HEK293 (cell line): Measurements from ENCODE around the gene PNMA1.

ENCODE experiments used
- ATF2 ChIP-seq: fragments of 450-650 bp; formaldehyde crosslinking; IDR thresholded peaks from 2 replicates; pipeline ENCODE4 v1.5.1; 2016; ENCODE audit warnings: missing biosample characterization, missing genetic modification characterization, low read depth
- EGR2 ChIP-seq: fragments of 450-650 bp; formaldehyde crosslinking; IDR thresholded peaks from 2 replicates; pipeline ENCODE4 v1.5.1; 2016; ENCODE audit warnings: low read depth, missing biosample characterization, missing genetic modification characterization
- HOXA7 ChIP-seq: sonication (generic); formaldehyde crosslinking; IDR thresholded peaks from 2 replicates; pipeline ENCODE4 v1.8.1; 2022; ENCODE audit warnings: missing genetic modification reagents, borderline replicate concordance
- IKZF3 ChIP-seq: fragments of 450-650 bp; IDR thresholded peaks from 2 replicates; pipeline ENCODE4 v1.5.0; 2018; ENCODE audit warnings: missing biosample characterization, mild to moderate bottlenecking, missing genetic modification characterization, moderate library complexity
- INSM2 ChIP-seq: fragments of 450-650 bp; formaldehyde crosslinking; IDR thresholded peaks from 2 replicates; pipeline ENCODE4 v1.5.1; 2016; ENCODE audit warnings: missing biosample characterization, missing genetic modification characterization
- KLF8 ChIP-seq: fragments of 450-650 bp; formaldehyde crosslinking; IDR thresholded peaks from 2 replicates; pipeline ENCODE4 v1.5.1; 2016; ENCODE audit warnings: missing biosample characterization, missing genetic modification characterization
- PBX3 ChIP-seq: sonication (generic); formaldehyde crosslinking; IDR thresholded peaks from 2 replicates; pipeline ENCODE4 v1.8.1; 2022; ENCODE audit warnings: mild to moderate bottlenecking, moderate library complexity, missing genetic modification reagents
- REPIN1 ChIP-seq: fragments of 450-650 bp; formaldehyde crosslinking; IDR thresholded peaks from 2 replicates; pipeline ENCODE4 v1.5.1; 2017; ENCODE audit warnings: missing biosample characterization, missing genetic modification characterization, low read depth
- SCRT1 ChIP-seq: fragments of 450-650 bp; formaldehyde crosslinking; IDR thresholded peaks from 2 replicates; pipeline ENCODE4 v1.5.1; 2016; ENCODE audit warnings: missing biosample characterization, missing genetic modification characterization, borderline replicate concordance
- WT1 ChIP-seq: fragments of 450-650 bp; formaldehyde crosslinking; IDR thresholded peaks from 2 replicates; pipeline ENCODE4 v1.5.1; 2016; ENCODE audit warnings: missing biosample characterization, missing genetic modification characterization
- ZBTB1 ChIP-seq: fragments of 450-650 bp; formaldehyde crosslinking; IDR thresholded peaks from 2 replicates; pipeline ENCODE4 v1.5.1; 2016; ENCODE audit warnings: missing biosample characterization, missing genetic modification characterization
- ZBTB44 ChIP-seq: fragments of 450-650 bp; IDR thresholded peaks from 2 replicates; pipeline ENCODE4 v1.5.1; 2018; ENCODE audit warnings: missing biosample characterization, mild to moderate bottlenecking, missing genetic modification characterization
- ZFHX2 ChIP-seq: fragments of 450-650 bp; formaldehyde crosslinking; conservative IDR thresholded peaks from 2 replicates; pipeline ENCODE4 v1.5.1; 2016; ENCODE audit warnings: missing biosample characterization, missing genetic modification characterization
- ZIC2 ChIP-seq: fragments of 450-650 bp; formaldehyde crosslinking; IDR thresholded peaks from 2 replicates; pipeline ENCODE4 v1.5.1; 2016; ENCODE audit warnings: missing biosample characterization, missing genetic modification characterization
- ZNF146 ChIP-seq: fragments of 450-650 bp; formaldehyde crosslinking; IDR thresholded peaks from 2 replicates; pipeline ENCODE4 v1.5.1; 2016; ENCODE audit warnings: missing biosample characterization, missing genetic modification characterization
- ZNF174 ChIP-seq: fragments of 450-650 bp; formaldehyde crosslinking; IDR thresholded peaks from 2 replicates; pipeline ENCODE4 v1.5.0; 2017; ENCODE audit warnings: missing biosample characterization, mild to moderate bottlenecking, missing genetic modification characterization
- ZNF239 ChIP-seq: fragments of 450-650 bp; formaldehyde crosslinking; IDR thresholded peaks from 2 replicates; pipeline ENCODE4 v1.5.1; 2016; ENCODE audit warnings: missing biosample characterization, missing genetic modification characterization
- ZNF37A ChIP-seq: fragments of 450-650 bp; IDR thresholded peaks from 2 replicates; pipeline ENCODE4 v1.5.1; 2018; ENCODE audit warnings: missing biosample characterization, missing genetic modification characterization
- ZNF423 ChIP-seq: fragments of 450-650 bp; formaldehyde crosslinking; IDR thresholded peaks from 2 replicates; pipeline ENCODE4 v1.5.1; 2016; ENCODE audit warnings: missing biosample characterization, missing genetic modification characterization
- ZNF433 ChIP-seq: fragments of 450-650 bp; formaldehyde crosslinking; IDR thresholded peaks from 2 replicates; pipeline ENCODE4 v1.5.1; 2016; ENCODE audit warnings: missing biosample characterization, missing genetic modification characterization, low read depth
- ZNF473 ChIP-seq: fragments of 450-650 bp; formaldehyde crosslinking; IDR thresholded peaks from 2 replicates; pipeline ENCODE4 v1.5.1; 2017; ENCODE audit warnings: missing biosample characterization, missing genetic modification characterization
- ZNF549 ChIP-seq: fragments of 450-650 bp; IDR thresholded peaks from 2 replicates; pipeline ENCODE4 v1.5.1; 2018; ENCODE audit warnings: missing biosample characterization, missing genetic modification characterization, mild to moderate bottlenecking, inconsistent platforms, moderate library complexity
- ZNF600 ChIP-seq: fragments of 450-650 bp; formaldehyde crosslinking; IDR thresholded peaks from 2 replicates; pipeline ENCODE4 v1.5.1; 2016; ENCODE audit warnings: missing biosample characterization, missing genetic modification characterization
- ZNF645 ChIP-seq: fragments of 450-650 bp; formaldehyde crosslinking; IDR thresholded peaks from 2 replicates; pipeline ENCODE4; 2016; ENCODE audit warnings: missing biosample characterization, missing genetic modification characterization
- ZNF670 ChIP-seq: fragments of 450-650 bp; formaldehyde crosslinking; IDR thresholded peaks from 2 replicates; pipeline ENCODE4 v1.5.1; 2016; ENCODE audit warnings: missing biosample characterization, missing genetic modification characterization, low read depth
- ZNF791 ChIP-seq: fragments of 450-650 bp; formaldehyde crosslinking; IDR thresholded peaks from 2 replicates; pipeline ENCODE4 v1.5.1; 2016; ENCODE audit warnings: missing biosample characterization, missing genetic modification characterization
- ZNF792 ChIP-seq: fragments of 450-650 bp; formaldehyde crosslinking; IDR thresholded peaks from 2 replicates; pipeline ENCODE4 v1.5.1; 2016; ENCODE audit warnings: missing biosample characterization, missing genetic modification characterization
- TF ChIP-seq, protein P1 (sequence below): fragments of 450-650 bp; formaldehyde crosslinking; IDR thresholded peaks from 2 replicates; pipeline ENCODE4 v1.5.1; 2016; ENCODE audit warnings: missing biosample characterization, missing genetic modification characterization
- TF ChIP-seq, protein P2 (sequence below): fragments of 450-650 bp; formaldehyde crosslinking; IDR thresholded peaks from 2 replicates; pipeline ENCODE4 v1.5.1; 2017; ENCODE audit warnings: missing biosample characterization, mild to moderate bottlenecking, missing genetic modification characterization, moderate library complexity

Gene PNMA1

DNA sequence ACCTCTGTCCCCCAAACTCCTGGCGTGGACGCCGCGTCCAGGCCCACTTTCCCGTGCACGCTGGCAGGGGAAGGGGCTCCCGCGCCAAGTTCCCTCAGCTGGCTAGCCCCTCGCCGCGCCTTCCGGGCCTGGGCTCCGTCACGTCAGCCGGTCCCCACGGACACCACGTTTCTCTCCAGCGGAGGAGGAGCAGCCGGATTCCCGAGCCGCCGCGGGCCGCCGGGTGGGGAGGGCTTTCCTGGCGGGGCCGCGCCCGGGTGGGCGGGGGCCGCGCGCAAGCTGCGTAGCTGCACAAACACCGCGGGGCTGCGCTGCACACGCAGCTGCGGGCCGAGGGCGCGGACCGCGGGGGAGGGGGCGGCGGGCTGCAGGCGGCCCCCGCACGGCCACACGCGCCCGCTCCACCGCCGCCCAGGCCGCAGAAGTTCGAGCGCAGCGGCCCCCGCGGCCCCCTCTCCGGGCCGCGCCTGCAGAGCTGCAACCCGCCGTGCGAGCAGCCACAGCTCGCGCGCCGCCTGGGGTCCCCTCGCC, 45.1 kb upstream of the PNMA1 start (continued):
- TF ChIP-seq ZNF645 (no peak), ZNF549 (tag by site-specific recombination) (no peak), PBX3 (CRISPR knock-in tag) (no peak; the same call in 1 of the 2 replicates), ZNF423 (no peak), ZNF433 (no peak), ZFHX2 (tag by site-specific recombination) (peak; percentile 45), IKZF3 (no peak), ZNF600 (tag by site-specific recombination) (0 out of 2 replicates have a peak, but pooled peaks have one; percentile 47), ZNF792 (tag by site-specific recombination) (no peak), ZNF239 (tag by site-specific recombination) (no peak), ZIC2 (tag by site-specific recombination) (no peak), ZNF791 (no peak), WT1 (tag by site-specific recombination) (no peak), ZNF670 (tag by site-specific recombination) (no peak), EGR2 (tag by site-specific recombination) (no peak; the same call in 1 of the 2 replicates), ATF2 (tag by site-specific recombination) (no peak), INSM2 (tag by site-specific recombination) (0 out of 2 replicates have a peak, but pooled peaks have one; percentile 16), ZBTB1 (tag by site-specific recombination) (no peak), KLF8 (tag by site-specific recombination) (0 out of 2 replicates have a peak, but pooled peaks have one; percentile 22), ZNF473 (tag by site-specific recombination) (no peak), REPIN1 (tag by site-specific recombination) (no peak), ZBTB44 (tag by site-specific recombination) (peak; percentile 52), SCRT1 (no peak), HOXA7 (CRISPR knock-in tag) (no peak), ZNF174 (no peak), ZNF37A (no peak), ZNF146 (tag by site-specific recombination) (no peak)
- TF ChIP-seq, protein P1, sequence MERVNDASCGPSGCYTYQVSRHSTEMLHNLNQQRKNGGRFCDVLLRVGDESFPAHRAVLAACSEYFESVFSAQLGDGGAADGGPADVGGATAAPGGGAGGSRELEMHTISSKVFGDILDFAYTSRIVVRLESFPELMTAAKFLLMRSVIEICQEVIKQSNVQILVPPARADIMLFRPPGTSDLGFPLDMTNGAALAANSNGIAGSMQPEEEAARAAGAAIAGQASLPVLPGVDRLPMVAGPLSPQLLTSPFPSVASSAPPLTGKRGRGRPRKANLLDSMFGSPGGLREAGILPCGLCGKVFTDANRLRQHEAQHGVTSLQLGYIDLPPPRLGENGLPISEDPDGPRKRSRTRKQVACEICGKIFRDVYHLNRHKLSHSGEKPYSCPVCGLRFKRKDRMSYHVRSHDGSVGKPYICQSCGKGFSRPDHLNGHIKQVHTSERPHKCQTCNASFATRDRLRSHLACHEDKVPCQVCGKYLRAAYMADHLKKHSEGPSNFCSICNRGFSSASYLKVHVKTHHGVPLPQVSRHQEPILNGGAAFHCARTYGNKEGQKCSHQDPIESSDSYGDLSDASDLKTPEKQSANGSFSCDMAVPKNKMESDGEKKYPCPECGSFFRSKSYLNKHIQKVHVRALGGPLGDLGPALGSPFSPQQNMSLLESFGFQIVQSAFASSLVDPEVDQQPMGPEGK (tag by site-specific recombination) = 0 out of 2 replicates have a peak, but pooled peaks have one; percentile 14
- TF ChIP-seq, protein P2, sequence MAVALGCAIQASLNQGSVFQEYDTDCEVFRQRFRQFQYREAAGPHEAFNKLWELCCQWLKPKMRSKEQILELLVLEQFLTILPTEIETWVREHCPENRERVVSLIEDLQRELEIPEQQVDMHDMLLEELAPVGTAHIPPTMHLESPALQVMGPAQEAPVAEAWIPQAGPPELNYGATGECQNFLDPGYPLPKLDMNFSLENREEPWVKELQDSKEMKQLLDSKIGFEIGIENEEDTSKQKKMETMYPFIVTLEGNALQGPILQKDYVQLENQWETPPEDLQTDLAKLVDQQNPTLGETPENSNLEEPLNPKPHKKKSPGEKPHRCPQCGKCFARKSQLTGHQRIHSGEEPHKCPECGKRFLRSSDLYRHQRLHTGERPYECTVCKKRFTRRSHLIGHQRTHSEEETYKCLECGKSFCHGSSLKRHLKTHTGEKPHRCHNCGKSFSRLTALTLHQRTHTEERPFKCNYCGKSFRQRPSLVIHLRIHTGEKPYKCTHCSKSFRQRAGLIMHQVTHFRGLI (tag by site-specific recombination) = no peak
